Measurements from ENCODE around the gene CNTN4. TPM values are rescaled to one million over a fixed set of nuclear protein-coding genes. Genes with fewer than 3 reads are reported as not detected.

The CNTN4 gene
- total and polyA plus RNA-seq, 2 of the 8 experiments (the other 6 are each of a cell fraction or from before 2014, with no cell fraction given), result 0.41 to 2.2 TPM

- no peak for TF ChIP-seq CHD7 (IDR thresholded peaks at IDR 0.05; ENCODE audit: insufficient replicate concordance, low read length)
- no peak for TF ChIP-seq TBP (IDR thresholded peaks at IDR 0.05; ENCODE audit: low read depth, low read length)
- no peak for TF ChIP-seq USF2 (IDR thresholded peaks at IDR 0.05; ENCODE audit: low read length)
- no peak for TF ChIP-seq TEAD4 (IDR thresholded peaks at IDR 0.05; ENCODE audit: low read depth, low read length)
- TF ChIP-seq JUN (IDR thresholded peaks at IDR 0.05; ENCODE audit: low read depth, low read length), result no peak
- TF ChIP-seq RFX5 (IDR thresholded peaks at IDR 0.05; ENCODE audit: borderline replicate concordance, low read depth, low read length), result no peak
- TF ChIP-seq NANOG (IDR thresholded peaks at IDR 0.05; ENCODE audit: insufficient read depth, low read depth, low read length, poor library complexity, severe bottlenecking), result no peak
- no peak for TF ChIP-seq SAP30 (IDR thresholded peaks at IDR 0.05; ENCODE audit: insufficient read depth, insufficient replicate concordance, low read length)
- TF ChIP-seq EP300 (IDR thresholded peaks at IDR 0.05; ENCODE audit: borderline replicate concordance in 1 of 2, low read depth in 2 of 2, low read length in 2 of 2), result no peak
- TF ChIP-seq TCF12 (IDR thresholded peaks at IDR 0.05; ENCODE audit: low read depth, low read length), result no peak
These were observed 278.6 kb downstream of the CNTN4 start (continued) for GRCh38 chr3:2377281-2377680.
